Activated effector memory CD4-positive, alpha-beta T cell treated with anti-CD3 and anti-CD28 coated beads, Interleukin-2, amount 50 U/mL, for 16 hours (primary cell): ENCODE data around the gene PEX14.

Experiments used
- DNase-seq: peaks from one replicate; pipeline ENCODE4 v3.0.0-alpha.2; 2020

Gene PEX14

DNA sequence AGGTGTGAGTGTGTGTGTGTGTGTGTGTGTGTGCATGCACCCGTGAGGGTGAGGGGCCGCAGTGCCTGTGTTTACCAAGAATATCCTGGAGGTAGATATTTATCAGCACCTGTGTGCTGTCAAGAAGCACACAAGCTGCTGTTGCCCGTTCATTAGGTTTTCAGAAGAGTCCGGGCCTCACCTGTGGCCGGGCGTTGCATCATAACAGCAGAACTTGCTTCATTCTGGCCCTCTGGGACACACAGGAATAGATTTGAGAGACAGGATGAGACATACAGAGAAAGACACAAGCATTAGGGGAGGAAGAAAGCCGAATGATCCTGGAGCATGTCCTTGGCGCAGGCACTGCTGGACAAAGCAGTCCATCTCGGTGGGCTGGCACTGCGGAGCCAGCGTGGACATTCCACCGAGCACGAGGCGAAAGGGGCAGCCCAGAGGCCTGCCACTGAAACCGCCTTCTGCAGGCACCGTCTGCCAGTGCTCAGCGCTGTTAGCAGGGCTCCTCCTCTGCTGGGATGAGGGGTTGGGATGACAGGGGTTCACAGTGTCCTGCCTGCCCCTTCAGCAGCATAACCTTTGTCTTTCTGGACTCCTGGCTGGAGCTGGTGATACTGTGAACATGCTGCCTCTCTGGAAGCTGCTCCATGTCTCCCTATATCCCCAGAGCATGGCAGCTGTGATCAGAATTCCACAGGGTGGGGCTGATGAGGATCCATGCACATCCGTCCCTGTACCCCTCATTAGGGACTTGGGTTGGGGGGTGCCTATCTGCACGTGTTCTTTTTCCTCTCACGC is 81.1 kb downstream of the PEX14 start:
- DNase-seq: no peak

GRCh38 chr1:10556430-10557005 is 81.8 kb downstream of the PEX14 start:
- no peak for DNase-seq

GRCh38 chr1:10557714-10558113 is 83.0 kb downstream of the PEX14 start:
- no peak for DNase-seq

- no peak for DNase-seq
Observed at GRCh38 chr1:10559386-10559785, 84.6 kb downstream of the PEX14 start.

GRCh38 chr1:10561497-10561896 is 86.7 kb downstream of the PEX14 start:
- no peak for DNase-seq

DNA sequence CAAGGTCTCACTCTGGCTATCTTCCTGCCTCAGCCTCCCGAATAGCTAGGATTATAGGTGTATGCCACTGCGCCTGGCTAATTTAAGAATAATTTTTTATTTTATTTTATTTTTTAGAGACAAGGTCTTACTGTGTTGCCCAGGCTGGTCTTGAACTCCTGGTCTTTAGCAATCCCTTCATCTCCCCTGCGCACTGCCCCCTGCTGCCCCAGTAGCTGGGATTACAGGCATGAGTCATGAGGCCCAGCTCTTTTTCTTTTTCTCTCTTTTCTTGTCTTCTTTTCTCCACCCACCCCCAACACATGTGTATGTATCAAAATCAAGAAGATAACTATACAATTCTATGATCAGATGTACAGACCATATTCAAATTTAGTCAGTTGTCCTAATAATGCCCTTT is 87.2 kb downstream of the PEX14 start:
- DNase-seq: no peak

DNA sequence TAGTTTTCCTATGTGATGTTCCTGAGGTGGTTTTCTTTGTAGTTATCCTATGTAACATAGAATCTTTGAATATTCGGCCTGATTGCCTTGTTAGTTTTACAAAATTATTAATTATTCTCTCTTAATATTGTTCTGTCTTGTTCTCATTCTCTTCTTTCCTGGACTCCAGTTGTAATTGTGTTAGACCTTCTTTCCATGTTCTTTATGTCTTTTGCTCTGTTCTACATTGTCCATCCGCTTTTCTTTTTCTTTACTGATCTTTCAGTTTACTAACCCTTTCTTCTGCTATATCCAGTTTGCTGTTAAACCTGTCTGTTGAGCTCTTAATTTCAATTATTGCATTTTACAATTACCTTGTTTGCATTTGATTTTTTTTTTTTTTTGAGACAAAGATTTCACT is 89.3 kb downstream of the PEX14 start:
- no peak for DNase-seq

DNA sequence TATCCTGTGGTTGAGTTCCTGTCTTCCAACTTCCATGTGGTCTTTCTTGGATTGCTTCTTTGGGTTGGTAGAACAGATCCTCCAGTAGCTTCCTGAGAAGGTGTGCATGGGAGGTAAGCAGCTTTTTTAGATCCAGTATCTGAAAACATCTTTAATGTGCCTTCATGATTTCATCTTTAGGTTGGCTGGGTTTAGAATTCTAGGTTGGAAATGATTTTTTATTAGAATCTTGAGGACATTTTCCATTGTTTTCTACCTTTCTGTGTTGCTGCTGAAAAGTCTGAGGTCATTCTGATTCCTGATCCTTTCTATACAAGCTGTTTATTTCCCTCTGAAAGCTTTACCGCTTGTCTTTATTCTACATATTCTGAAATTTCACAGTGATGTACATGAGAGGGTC is 94.8 kb downstream of the PEX14 start:
- no peak for DNase-seq

DNA sequence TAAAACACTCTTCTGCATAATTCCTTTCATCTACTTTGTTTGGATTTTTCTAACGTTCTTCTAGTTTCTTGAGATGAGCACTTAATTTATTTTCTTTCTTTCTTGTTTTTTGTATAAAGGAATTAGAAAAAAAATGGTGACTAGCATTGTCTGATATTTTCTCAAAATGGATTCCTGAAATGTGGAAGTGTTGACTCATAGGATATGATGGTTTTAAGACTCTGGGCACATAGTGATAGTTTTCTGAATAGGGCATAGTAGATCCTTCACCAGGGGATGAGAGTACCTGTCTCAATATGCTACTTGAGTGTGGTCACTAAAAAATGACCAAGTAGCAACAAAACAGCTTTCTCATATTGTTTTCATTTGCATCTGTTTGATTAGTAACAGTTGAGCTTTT is 100.9 kb downstream of the PEX14 start:
- no peak for DNase-seq

GRCh38 chr1:10578070-10578469 is 103.3 kb downstream of the PEX14 start:
- no peak for DNase-seq

DNA sequence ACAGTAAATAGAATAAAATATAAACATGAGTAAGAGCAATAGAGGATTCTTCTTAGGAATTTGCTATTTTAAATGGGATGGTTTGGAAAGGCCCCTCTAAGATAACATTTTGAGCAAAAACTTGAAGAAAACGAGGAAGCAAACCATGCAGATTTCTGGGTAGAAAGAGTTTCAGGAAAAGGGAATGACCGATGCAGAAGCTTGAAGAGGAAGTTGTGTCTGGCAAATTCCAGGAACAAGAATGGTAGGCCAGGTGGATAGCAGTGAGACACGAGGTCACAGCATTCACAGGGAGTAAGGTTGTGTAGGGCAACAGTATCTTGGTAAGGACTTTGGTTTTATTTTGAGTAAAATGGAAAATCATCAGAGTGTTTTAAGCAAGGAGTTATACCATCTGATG is 108.9 kb downstream of the PEX14 start:
- no peak for DNase-seq

DNA sequence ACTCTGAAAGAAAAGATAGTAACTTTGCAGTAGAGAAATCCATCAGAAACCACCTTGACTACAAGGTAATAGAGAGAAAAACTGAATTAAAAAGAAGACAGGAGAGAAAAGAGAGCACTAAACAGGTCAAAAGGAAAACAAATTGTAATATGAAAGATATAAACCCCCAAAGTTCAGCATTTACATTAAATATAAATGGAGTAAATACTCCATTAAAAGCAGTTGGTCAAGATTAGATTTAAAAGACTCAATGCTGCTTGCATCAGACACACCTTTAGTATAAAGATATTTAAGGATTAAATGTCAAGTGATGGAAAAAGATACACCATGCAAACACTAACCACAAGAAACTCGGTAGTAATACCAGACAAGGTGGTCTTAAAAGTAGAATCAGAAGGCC is 110.5 kb downstream of the PEX14 start:
- DNase-seq: no peak

DNA sequence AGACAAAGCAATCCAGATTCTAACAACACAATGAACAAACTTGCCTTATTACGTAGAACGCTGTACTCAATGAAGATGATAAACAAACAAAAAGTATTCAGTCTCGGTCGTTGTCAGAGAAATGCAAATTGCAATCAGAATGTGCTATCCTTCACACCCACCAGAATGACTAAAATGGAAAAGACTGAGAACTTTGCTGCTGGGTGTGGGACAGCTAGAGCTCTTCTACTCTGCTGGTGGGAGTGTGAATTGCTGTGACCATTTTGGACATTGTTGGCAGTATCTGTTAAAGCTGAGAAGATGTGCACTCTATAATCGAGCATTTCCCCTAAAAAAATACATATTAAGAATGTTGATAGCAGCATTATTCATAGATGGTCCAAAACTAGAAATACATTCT is 111.4 kb downstream of the PEX14 start:
- no peak for DNase-seq

DNA sequence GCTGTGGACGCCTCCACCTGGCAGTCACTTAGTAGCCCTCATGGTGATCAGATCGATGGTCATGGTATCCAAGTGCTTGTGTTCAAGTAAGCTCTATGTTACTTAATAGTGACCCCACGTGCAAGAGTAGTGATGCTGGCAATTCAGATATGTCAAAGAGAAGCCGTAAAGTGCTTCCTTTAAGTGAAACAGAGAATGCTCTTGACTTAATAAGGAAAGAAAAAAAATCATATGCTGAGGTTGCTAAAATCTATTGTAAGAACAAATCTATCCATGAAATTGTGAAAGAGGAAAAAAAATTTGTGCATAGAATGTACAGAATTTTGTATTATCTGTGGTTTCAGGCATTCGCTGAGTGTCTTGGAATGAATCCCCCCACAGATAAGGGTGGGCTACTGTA is 113.9 kb downstream of the PEX14 start:
- no peak for DNase-seq

DNA sequence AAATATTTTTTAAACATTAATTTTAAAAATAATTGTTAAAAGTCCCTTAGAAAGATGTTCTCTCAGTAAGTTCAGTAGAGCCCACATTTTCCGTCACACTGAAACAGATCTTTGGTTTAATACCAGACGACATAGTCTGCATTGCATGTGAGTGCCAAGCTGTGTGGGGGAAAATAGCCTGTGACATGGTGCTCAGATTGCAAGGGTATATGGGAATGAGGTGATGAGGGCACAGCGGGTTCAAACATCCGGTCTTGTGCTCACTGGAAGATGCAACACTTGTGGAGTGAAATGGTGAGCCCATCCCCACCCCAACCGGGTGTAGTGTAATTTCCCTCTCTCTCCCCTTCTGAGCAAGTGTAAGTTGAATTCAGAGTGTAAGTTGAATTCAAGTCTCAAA is 114.3 kb downstream of the PEX14 start:
- DNase-seq: no peak

DNA sequence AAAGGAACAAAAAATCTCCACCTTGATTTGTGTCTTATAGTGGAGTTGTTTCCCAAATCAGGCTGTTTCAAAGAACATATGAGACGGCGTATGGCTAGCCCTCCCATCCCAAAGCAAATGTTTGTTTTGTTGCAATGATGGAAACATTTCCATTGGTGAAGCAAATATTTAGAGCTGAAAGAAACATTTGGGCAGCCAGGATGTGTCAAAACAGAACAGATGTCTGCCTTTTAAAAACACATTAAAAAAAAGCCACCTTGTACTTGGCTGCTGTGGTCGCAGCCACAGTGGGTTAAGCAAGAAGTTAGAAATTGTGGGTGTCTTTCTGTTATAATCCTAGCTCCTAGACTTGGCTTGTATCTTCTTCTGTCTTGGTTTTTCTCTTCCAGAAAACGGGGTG is 116.3 kb downstream of the PEX14 start:
- no peak for DNase-seq

DNA sequence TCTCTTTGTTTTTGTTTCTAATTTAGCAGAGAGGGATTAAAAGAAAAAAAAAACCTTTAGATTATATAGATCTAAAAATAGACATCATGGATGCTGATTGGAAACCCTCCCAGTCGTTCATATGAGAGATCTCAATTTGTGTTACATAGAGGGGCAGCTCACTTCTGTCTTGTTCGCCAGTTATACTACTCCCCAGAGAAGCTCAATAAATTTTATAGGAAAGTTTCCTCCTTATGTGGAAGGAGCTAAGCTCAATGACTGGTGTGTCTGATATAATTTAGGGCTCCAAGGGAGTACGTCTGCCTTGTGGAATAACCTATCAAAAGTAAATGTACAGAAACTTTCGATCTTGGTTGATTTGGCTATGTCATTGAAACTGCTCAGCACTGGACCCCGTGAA is 117.6 kb downstream of the PEX14 start:
- DNase-seq: no peak

GRCh38 chr1:10593750-10594149 is 119.0 kb downstream of the PEX14 start:
- DNase-seq: no peak

- DNase-seq: no peak
Observed at GRCh38 chr1:10594595-10595223, 120.0 kb downstream of the PEX14 start.

- DNase-seq: no peak
Observed at GRCh38 chr1:10596780-10597179, 122.0 kb downstream of the PEX14 start.

DNA sequence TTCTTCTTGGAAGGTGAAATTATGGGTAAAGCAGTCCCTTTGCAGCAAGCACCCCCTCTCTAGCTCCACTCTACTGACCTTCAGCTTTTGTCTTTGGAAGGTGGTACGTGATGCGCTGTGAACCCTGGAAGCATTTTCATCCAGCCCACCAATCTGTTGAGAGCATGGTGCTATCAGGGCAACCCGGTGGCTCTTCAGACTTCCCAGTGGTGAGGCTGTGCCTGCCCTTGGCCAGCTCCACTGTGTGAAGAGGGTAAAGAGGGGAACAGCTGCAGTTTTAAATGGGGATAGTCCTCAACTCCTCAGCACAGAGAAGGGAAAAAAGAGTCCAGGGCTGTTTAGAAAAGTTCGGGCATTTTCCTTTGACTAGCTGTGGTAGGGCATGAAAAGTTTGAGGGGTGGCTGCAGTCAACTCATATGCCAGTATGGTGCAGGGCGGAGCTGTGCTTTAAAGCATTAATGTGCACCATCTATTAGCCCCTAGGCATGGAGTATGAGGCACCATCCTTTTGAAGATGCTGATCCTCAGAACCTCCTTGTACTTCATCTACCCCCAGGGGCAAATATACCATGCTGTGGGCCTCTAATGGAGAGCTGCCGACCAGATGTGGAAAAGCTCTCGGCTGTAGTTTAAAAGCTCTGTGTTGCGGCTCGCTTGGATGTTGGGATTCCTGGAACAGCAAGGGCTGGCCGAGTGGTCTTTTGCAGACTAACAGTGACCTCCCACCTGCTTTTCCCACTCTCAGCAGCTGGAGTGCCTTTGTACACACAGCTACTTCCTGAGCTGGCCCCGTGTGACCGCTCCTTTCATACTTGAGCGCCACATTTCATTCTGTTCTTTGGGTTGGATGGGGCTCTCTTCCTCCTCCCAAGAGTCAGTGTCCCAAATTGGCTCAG is 123.0 kb downstream of the PEX14 start:
- DNase-seq: no peak

GRCh38 chr1:10598389-10598702 is 123.6 kb downstream of the PEX14 start:
- no peak for DNase-seq

DNA sequence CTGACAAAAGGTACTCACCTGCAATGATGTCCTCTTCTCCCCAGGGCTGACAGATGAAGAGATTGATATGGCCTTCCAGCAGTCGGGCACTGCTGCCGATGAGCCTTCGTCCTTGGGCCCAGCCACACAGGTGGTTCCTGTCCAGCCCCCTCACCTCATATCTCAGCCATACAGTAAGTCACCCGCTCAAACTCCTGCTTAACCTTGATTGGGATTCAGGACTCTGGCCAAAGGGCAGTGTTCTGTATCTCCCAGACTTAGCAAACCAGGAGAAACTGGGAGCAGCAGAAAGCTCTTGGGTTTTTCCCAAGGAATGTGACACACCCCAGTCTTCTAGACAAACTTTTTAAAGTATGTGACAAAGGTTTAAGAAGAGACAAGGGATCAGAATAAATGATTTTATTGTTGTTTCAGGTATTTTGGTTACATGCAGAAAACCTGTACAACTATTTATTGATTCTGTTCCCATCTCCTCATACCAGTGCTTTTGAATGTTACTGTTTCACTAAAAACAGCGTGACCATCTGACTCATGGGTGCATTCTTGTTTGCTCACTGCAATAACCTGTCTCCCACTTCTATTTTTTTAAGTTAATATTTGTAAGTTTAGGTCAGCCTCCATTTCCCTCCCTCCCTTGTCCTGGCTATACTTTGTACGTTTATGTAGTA is 124.6 kb downstream of the PEX14 start:
- DNase-seq: no peak
